Stimulated activated CD4-positive, alpha-beta T cell treated with anti-CD3 and anti-CD28 coated beads, Interleukin-12 subunit alpha, Interleukin-12 subunit beta, amount 100 ng/mL, for 24 hours (primary cell): ENCODE measurements around the gene NUP35.

Experiments
- DNase-seq, 2 experiments: peaks; one replicate each; pipeline ENCODE4 v3.0.0-alpha.2; 2020; ENCODE audit warnings: low read depth in 2 of 2

NUP35 gene

DNA sequence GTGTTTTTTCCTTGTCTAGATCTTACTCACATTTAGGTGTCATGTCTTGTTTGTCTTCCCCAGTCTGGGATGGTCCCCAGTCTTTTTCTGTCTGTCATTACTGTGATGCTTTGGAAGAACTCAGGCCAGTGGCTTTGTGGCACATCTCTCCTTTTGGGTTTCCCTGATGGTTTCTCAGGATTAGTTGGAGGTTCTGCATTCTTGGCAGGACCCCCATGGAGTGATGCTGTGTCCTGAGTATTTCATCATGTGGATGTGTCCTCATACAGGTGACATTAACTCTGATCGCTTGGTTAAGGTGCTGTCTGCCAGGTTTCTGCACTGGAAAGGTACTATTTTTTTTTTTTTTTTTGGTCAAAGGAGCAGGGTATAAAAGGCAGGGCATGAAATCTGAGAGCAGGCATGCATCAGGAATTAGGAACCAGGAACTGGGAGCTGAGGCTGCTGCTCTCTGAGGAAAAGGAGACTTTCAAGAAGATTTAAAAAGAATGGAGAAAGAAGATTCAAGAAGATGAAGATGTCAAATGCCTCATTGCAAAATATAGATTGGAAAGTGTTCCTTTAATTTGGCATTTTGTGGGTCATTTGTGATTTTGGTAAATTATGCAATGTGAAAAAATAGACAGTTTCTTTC lies 85.3 kb downstream of the NUP35 start:
- DNase-seq, result no peak
